Measurements from ENCODE around the gene MAGIX. TPM values are rescaled to one million over a fixed set of nuclear protein-coding genes. Genes with fewer than 3 reads are reported as not detected.

MAGIX gene
- total RNA-seq, 1 experiment from 2014 or later = 1.2 TPM

- peak; percentile 84 for DNase-seq (ENCODE audit: low spot score)
- H3K36me3 Mint-ChIP-seq = no peaks in the 10 kb centered on the region
- H3K9me3 Mint-ChIP-seq = no peaks in the 10 kb centered on the region
- POLR2A ChIA-PET = interaction anchor here (0.8 to 1.1 kb wide), 2 partner anchors 9 to 27 kb away, joined by 4 to 5 read pairs; no protein-coding TSS in a partner anchor
- H3K4me1 Mint-ChIP-seq = peaks cover 18% of the 10 kb centered on the region
- ATAC-seq = peak; percentile 97
- peak within 1 kb of the TSS; percentile 76 for H3K27ac Mint-ChIP-seq
- no peaks in the 10 kb centered on the region; the same call in 1 of the 2 replicates for H3K27me3 Mint-ChIP-seq (ENCODE audit: low read depth)
- CTCF ChIA-PET = interaction anchor here (0.8 kb wide), 1 partner anchor 9 kb away, joined by 3 read pairs; no protein-coding TSS in a partner anchor
- H3K4me3 Mint-ChIP-seq = peak within 1 kb of the TSS; percentile 61
- TF ChIP-seq MAX (CRISPR knock-in tag; IDR thresholded peaks at IDR 0.05) = peak; percentile 43; the same call in 1 of the 2 replicates
- 0 out of 2 replicates have a peak, but pooled peaks have one; percentile 76 for TF ChIP-seq TCF7 (CRISPR knock-in tag; IDR thresholded peaks at IDR 0.05; ENCODE audit: low read depth)
- TF ChIP-seq CTCF (IDR thresholded peaks at IDR 0.05) = no peak
- no peak for TF ChIP-seq SMAD4 (CRISPR knock-in tag; IDR thresholded peaks at IDR 0.05)
- no peak for TF ChIP-seq IRF1 (CRISPR knock-in tag; IDR thresholded peaks at IDR 0.05)
- TF ChIP-seq SP1 (CRISPR knock-in tag; conservative IDR thresholded peaks at IDR 0.05) = peak; percentile 91
- TF ChIP-seq ZNF219 (CRISPR knock-in tag; IDR thresholded peaks at IDR 0.05; ENCODE audit: borderline replicate concordance) = 0 out of 2 replicates have a peak, but pooled peaks have one; percentile 62
- TF ChIP-seq ZNF416 (CRISPR knock-in tag; IDR thresholded peaks at IDR 0.05) = no peak
- TF ChIP-seq MLX (CRISPR knock-in tag; IDR thresholded peaks at IDR 0.05) = no peak
- peak; percentile 86 for TF ChIP-seq E2F5 (CRISPR knock-in tag; IDR thresholded peaks at IDR 0.05)
- peak; percentile 85 for TF ChIP-seq ETV6 (CRISPR knock-in tag; IDR thresholded peaks at IDR 0.05)
- no peak for TF ChIP-seq RORB (CRISPR knock-in tag; IDR thresholded peaks at IDR 0.05)
- TF ChIP-seq ZNF425 (CRISPR knock-in tag; conservative IDR thresholded peaks at IDR 0.05) = no peak
- 0 out of 2 replicates have a peak, but pooled peaks have one; percentile 38 for TF ChIP-seq HMGXB4 (CRISPR knock-in tag; IDR thresholded peaks at IDR 0.05)
- TF ChIP-seq ZNF121 (CRISPR knock-in tag; IDR thresholded peaks at IDR 0.05) = no peak; the same call in 1 of the 2 replicates
- TF ChIP-seq FOXJ3 (CRISPR knock-in tag; IDR thresholded peaks at IDR 0.05; ENCODE audit: borderline replicate concordance) = no peak
- TF ChIP-seq GRHL2 (CRISPR knock-in tag; IDR thresholded peaks at IDR 0.05; ENCODE audit: insufficient replicate concordance, severe bottlenecking) = no peak
- no peak for TF ChIP-seq HMGA2 (CRISPR knock-in tag; IDR thresholded peaks at IDR 0.05)
- no peak for TF ChIP-seq PRRX2 (CRISPR knock-in tag; IDR thresholded peaks at IDR 0.05)
- no peak for TF ChIP-seq ZNF396 (CRISPR knock-in tag; IDR thresholded peaks at IDR 0.05; ENCODE audit: borderline replicate concordance)
- no peak for TF ChIP-seq EMX1 (CRISPR knock-in tag; IDR thresholded peaks at IDR 0.05)
- TF ChIP-seq FOXP1 (CRISPR knock-in tag; IDR thresholded peaks at IDR 0.05; ENCODE audit: borderline replicate concordance) = peak; percentile 84
- no peak for TF ChIP-seq ELF4 (CRISPR knock-in tag; IDR thresholded peaks at IDR 0.05; ENCODE audit: low read depth)
- peak; percentile 75; the same call in 1 of the 2 replicates for TF ChIP-seq TP53 (CRISPR knock-in tag; IDR thresholded peaks at IDR 0.05)
- TF ChIP-seq ZNF317 (CRISPR knock-in tag; IDR thresholded peaks at IDR 0.05; ENCODE audit: borderline replicate concordance, low read depth) = 0 out of 2 replicates have a peak, but pooled peaks have one; percentile 43
- TF ChIP-seq E2F1 (CRISPR knock-in tag; IDR thresholded peaks at IDR 0.05) = no peak
These were observed 37.6 kb downstream of the MAGIX start, which contains the start of gene SYP for GRCh38 chrX:49199906-49200771. Gene SYP, minus strand, starts transcription at chrX:49200193. Its CDS starts 7 bp downstream, at chrX:49200186.
